Midbrain (tissue), 1 donor: Measurements from ENCODE around the gene DACH2.

Source experiments
- DNase-seq: peaks from one replicate; lab custom pipeline; 2025; lab: John Stamatoyannopoulos, UW

Gene DACH2

GRCh38 chrX:86322913-86323312, 174.7 kb downstream of the DACH2 start:
- DNase-seq = no peak

- no peak for DNase-seq
Observed at GRCh38 chrX:86329174-86329573, 180.9 kb downstream of the DACH2 start.

GRCh38 chrX:86348669-86349068, 200.4 kb downstream of the DACH2 start:
- DNase-seq = no peak

GRCh38 chrX:86349115-86349514, 200.9 kb downstream of the DACH2 start:
- no peak for DNase-seq

- DNase-seq = no peak
Observed at GRCh38 chrX:86369847-86370630, 221.8 kb downstream of the DACH2 start.

GRCh38 chrX:86370927-86371326, 222.7 kb downstream of the DACH2 start:
- no peak for DNase-seq

- no peak for DNase-seq
Observed at GRCh38 chrX:86379209-86379608, 231.0 kb downstream of the DACH2 start.

- DNase-seq = no peak
Observed at GRCh38 chrX:86383681-86384540, 235.7 kb downstream of the DACH2 start.

- no peak for DNase-seq
Observed at GRCh38 chrX:86407371-86407770, 259.1 kb downstream of the DACH2 start.

GRCh38 chrX:86421771-86422170, 273.5 kb downstream of the DACH2 start:
- no peak for DNase-seq

- no peak for DNase-seq
Observed at GRCh38 chrX:86436116-86436515, 287.9 kb downstream of the DACH2 start.

GRCh38 chrX:86455495-86455894, 307.2 kb downstream of the DACH2 start:
- no peak for DNase-seq

- DNase-seq = no peak
Observed at GRCh38 chrX:86460760-86461159, 312.5 kb downstream of the DACH2 start.

GRCh38 chrX:86504297-86504696, 356.0 kb downstream of the DACH2 start:
- no peak for DNase-seq

GRCh38 chrX:86507331-86507730, 359.1 kb downstream of the DACH2 start:
- no peak for DNase-seq

- no peak for DNase-seq
Observed at GRCh38 chrX:86579777-86580176, 431.5 kb downstream of the DACH2 start.

- no peak for DNase-seq
Observed at GRCh38 chrX:86604607-86605006, 456.4 kb downstream of the DACH2 start.

GRCh38 chrX:86696951-86697350, 548.7 kb downstream of the DACH2 start:
- DNase-seq = no peak

GRCh38 chrX:86711531-86712180, 563.4 kb downstream of the DACH2 start:
- DNase-seq = no peak

GRCh38 chrX:86714441-86714840, 566.2 kb downstream of the DACH2 start:
- no peak for DNase-seq

GRCh38 chrX:86724277-86724676, 576.0 kb downstream of the DACH2 start:
- no peak for DNase-seq

- no peak for DNase-seq
Observed at GRCh38 chrX:86747091-86747490, 598.8 kb downstream of the DACH2 start.

- DNase-seq = no peak
Observed at GRCh38 chrX:86805241-86805640, 657.0 kb downstream of the DACH2 start.
